GM23248 (cell line): ENCODE results near the gene TFAP2B. TPM values are rescaled to one million over a fixed set of nuclear protein-coding genes. Genes with fewer than 3 reads are reported as not detected.
A peak's percentile ranks its signal among the peaks of the same experiment; 100 is the strongest.

Experiments used
- DNase-seq: peaks from one replicate; pipeline ENCODE4 v3.0.0-alpha.2; 2015
- H2AFZ ChIP-seq: fragments of 200-600 bp; sonication (generic); 2 replicates; pipeline ENCODE4 v1.6.1; 2016; ENCODE audit warnings: antibody characterized with exemption
- H3F3A ChIP-seq: fragments of 200-600 bp; sonication (generic); 2 replicates; pipeline ENCODE4 v1.6.1; 2016; ENCODE audit warnings: mild to moderate bottlenecking, antibody characterized with exemption, mixed run types; ENCODE audit not compliant: insufficient read depth
- H3K27ac ChIP-seq: fragments of 200-600 bp; sonication (generic); 2 replicates; pipeline ENCODE4 v1.5.1; 2016; ENCODE audit warnings: mild to moderate bottlenecking
- H3K27me3 ChIP-seq: fragments of 200-600 bp; sonication (generic); replicated peaks from 2 replicates; pipeline ENCODE4 v1.6.1; 2016; ENCODE audit warnings: mild to moderate bottlenecking; ENCODE audit not compliant: insufficient read depth
- H3K36me3 ChIP-seq: fragments of 200-600 bp; sonication (generic); 2 replicates; pipeline ENCODE4 v1.6.1; 2016; ENCODE audit warnings: low read depth, mild to moderate bottlenecking
- H3K4me1 ChIP-seq: fragments of 200-600 bp; sonication (generic); 2 replicates; pipeline ENCODE4 v1.6.1; 2016; ENCODE audit warnings: mild to moderate bottlenecking; ENCODE audit not compliant: insufficient read depth
- H3K4me2 ChIP-seq: fragments of 200-600 bp; sonication (generic); one replicate; pipeline ENCODE4 v1.6.1; 2016; ENCODE audit warnings: mild to moderate bottlenecking; ENCODE audit not compliant: unreplicated experiment
- H3K4me3 ChIP-seq: fragments of 200-600 bp; sonication (generic); 2 replicates; pipeline ENCODE4 v1.5.1; 2016; ENCODE audit warnings: mild to moderate bottlenecking
- H3K79me2 ChIP-seq: fragments of 200-600 bp; sonication (generic); 2 replicates; pipeline ENCODE4 v1.6.1; 2016; ENCODE audit warnings: mild to moderate bottlenecking; ENCODE audit not compliant: insufficient read depth
- H3K9ac ChIP-seq: fragments of 200-600 bp; sonication (generic); 2 replicates; pipeline ENCODE4 v1.6.1; 2016; ENCODE audit warnings: mild to moderate bottlenecking
- H3K9me2 ChIP-seq: fragments of 200-600 bp; sonication (generic); 2 replicates; pipeline ENCODE4 v1.6.1; 2016; ENCODE audit warnings: mixed run types, mild to moderate bottlenecking, moderate library complexity; ENCODE audit not compliant: insufficient read depth
- H3K9me3 ChIP-seq: fragments of 200-600 bp; sonication (generic); one replicate; pipeline ENCODE4 v1.6.1; 2017; ENCODE audit warnings: low read depth
- H4K20me1 ChIP-seq: fragments of 200-600 bp; sonication (generic); 2 replicates; pipeline ENCODE4 v1.6.0; 2016; ENCODE audit not compliant: insufficient read depth
- EZH2 ChIP-seq: fragments of 200-600 bp; sonication (generic); IDR thresholded peaks from 2 replicates; pipeline ENCODE4 v1.6.1; 2018; ENCODE audit warnings: antibody characterized with exemption, mild to moderate bottlenecking; ENCODE audit not compliant: insufficient read depth, poor library complexity, severe bottlenecking
- EZH2phosphoT487 ChIP-seq: fragments of 200-600 bp; sonication (generic); IDR thresholded peaks from 2 replicates; pipeline ENCODE4 v1.6.1; 2018; ENCODE audit warnings: antibody characterized with exemption, moderate library complexity, mild to moderate bottlenecking, low read depth; ENCODE audit not compliant: insufficient read depth
- WGBS, 2 experiments: methylation state at CpG; one replicate each; pipeline ENCODE4 v1.1.6; 2015 to 2017; ENCODE audit warnings: low lambda C conversion rate in 2 of 2, low coverage in 1 of 2; ENCODE audit errors: missing lambda C conversion rate in 2 of 2; 5-methylcytosine and 5-hydroxymethylcytosine counted together
- in situ Hi-C: fragments of 300-500 bp; cut with MboI; formaldehyde crosslinking; loops from 2 replicates; pipeline ENCODE4 v1.15.0; 2020
- polyA plus RNA-seq: library from polyadenylated mRNA; unstranded; fragments of >200 nt; fragmentation: Nextera tagmentation; extraction: Ambion mirVana; gene quantifications from 2 replicates; pipeline ENCODE4 v1.2.1, GENCODE V29; 2016
- total RNA-seq: library from RNA; depleted of rRNA; stranded (reverse); fragments of >200 nt; shearing (Covaris generic); gene quantifications from 2 replicates; pipeline ENCODE4 v1.2.3, GENCODE V29; 2014; rRNA removed

Gene TFAP2B
- total RNA-seq (not detected in 2 replicates), polyA plus RNA-seq (not detected in 2 replicates)

DNA sequence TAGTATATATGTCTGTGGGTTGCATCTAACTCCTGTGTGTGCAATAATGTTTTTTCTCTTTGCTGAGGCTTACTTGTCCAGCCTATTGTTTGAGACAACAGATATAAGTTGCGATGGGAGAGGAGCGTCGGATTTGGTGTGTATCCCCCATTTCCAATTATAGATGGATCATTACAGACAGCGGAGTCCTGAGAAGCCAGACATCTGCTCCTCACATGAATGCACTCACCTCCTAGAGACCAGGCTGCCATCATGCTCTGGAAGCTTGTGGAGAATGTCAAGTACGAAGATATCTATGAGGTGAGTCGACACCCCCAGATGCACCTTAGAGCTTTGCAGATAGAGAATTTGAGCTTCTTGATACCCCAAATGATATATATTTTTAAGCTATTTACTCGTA is at the start of gene TFAP2B:
TFAP2B (plus strand) TSS at position 199 of the 400 bp plus-strand sequence; CDS start at position 220, 21 bp downstream.
- Histone ChIP-seq H3K4me2 (peak within 1 kb of the TSS; percentile 28), H2AFZ (peak within 1 kb of the TSS; percentile 0; the same call in 1 of the 2 replicates)
- in situ Hi-C loops = loop anchor here (10.0 kb wide), 1 partner anchor 1146 kb away; no protein-coding TSS in a partner anchor

DNA sequence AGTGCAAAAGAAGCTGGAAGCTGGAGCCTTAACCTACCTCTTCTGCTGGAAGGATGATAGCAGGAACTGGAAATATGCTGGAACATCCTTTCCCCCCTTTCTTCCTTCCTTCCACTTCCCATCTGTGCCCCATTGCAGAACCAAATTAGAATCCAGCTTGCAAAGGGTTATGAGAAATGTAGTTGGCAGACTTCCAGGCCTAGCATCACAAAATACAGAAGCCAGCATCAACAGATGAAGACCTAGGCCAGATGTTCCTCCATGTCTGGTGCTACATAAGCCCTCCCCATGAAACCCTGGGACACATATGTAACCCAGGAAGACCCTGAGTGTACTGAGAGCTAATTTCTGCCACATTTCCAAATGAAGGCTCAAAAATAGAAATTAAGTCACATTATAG is 40.0 kb upstream of the TFAP2B start:
- in situ Hi-C loops = no loop called here
- Histone ChIP-seq H3K9me2 (no peaks in the 10 kb centered on the region), H3K4me1 (no peaks in the 10 kb centered on the region), H3K4me3 (no peak overlapping the region), H3K27me3 (no peaks in the 10 kb centered on the region), H3K36me3 (no peaks in the 10 kb centered on the region), H4K20me1 (no peaks in the 10 kb centered on the region), H3K4me2 (no peak overlapping the region), H3K79me2 (no peaks in the 10 kb centered on the region), H3K27ac (no peak overlapping the region), H2AFZ (no peak overlapping the region), H3K9me3 (no peaks in the 10 kb centered on the region), H3F3A (no peaks in the 10 kb centered on the region), H3K9ac (no peak overlapping the region)
- DNase-seq = no peak
- TF ChIP-seq EZH2phosphoT487 (no peak), EZH2 (no peak)

More for the DNA sequence above, at the start of gene TFAP2B:
- no peak within 1 kb of the TSS for H3K9ac ChIP-seq
- H3K27me3 ChIP-seq = peaks cover 65% of the 10 kb centered on the region
- H3K79me2 ChIP-seq = no peaks in the 10 kb centered on the region
- H3K9me3 ChIP-seq = no peaks in the 10 kb centered on the region
- H3K4me1 ChIP-seq = no peaks in the 10 kb centered on the region
- peak within 1 kb of the TSS; percentile 23; the same call in 1 of the 2 replicates for H3K4me3 ChIP-seq
- DNase-seq = no peak
- peak; percentile 35 for TF ChIP-seq EZH2
- no peak for TF ChIP-seq EZH2phosphoT487
- no peaks in the 10 kb centered on the region for H3F3A ChIP-seq
- no peak within 1 kb of the TSS for H3K27ac ChIP-seq
- no peaks in the 10 kb centered on the region for H3K9me2 ChIP-seq
- no peaks in the 10 kb centered on the region for H3K36me3 ChIP-seq
- H4K20me1 ChIP-seq = no peaks in the 10 kb centered on the region
- WGBS, 2 experiments = 12 to 15% methylated on average over 7 of the region's 7 CpGs

DNA sequence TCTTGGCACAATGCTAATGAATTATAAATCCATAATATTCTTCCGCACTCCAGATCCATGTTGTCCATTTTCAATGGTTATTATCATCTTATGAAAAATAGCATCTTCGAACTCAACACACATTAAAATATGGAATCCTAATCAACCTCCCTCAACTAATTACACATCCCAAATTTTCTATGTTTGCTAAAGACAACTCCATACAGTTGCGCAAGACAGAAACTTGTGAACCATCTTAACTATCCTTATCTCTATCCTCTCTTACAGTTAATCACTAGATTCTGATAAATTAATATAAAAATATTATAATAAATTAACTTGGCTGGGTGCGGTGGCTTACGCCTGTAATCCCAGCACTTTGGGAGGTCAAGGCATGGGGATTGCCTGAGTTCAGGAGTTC is 38.3 kb upstream of the TFAP2B start:
- DNase-seq = no peak
- H3K79me2 ChIP-seq = no peaks in the 10 kb centered on the region
- TF ChIP-seq EZH2phosphoT487 (no peak), EZH2 (no peak)
- no peak overlapping the region for H2AFZ ChIP-seq
- no peaks in the 10 kb centered on the region for H3K9me3 ChIP-seq
- H3K4me3 ChIP-seq = no peak overlapping the region
- 62 to 66% methylated on average over 5 of the region's 5 CpGs for WGBS, 2 experiments
- no peak overlapping the region for H3K9ac ChIP-seq
- H3K27me3 ChIP-seq = no peaks in the 10 kb centered on the region
- H3K4me1 ChIP-seq = no peaks in the 10 kb centered on the region
- no peaks in the 10 kb centered on the region for H3K36me3 ChIP-seq
- H3F3A ChIP-seq = no peaks in the 10 kb centered on the region
- in situ Hi-C loops = no loop called here
- no peak overlapping the region for H3K4me2 ChIP-seq
- H4K20me1 ChIP-seq = no peaks in the 10 kb centered on the region
- H3K9me2 ChIP-seq = no peaks in the 10 kb centered on the region
- H3K27ac ChIP-seq = no peak overlapping the region

DNA sequence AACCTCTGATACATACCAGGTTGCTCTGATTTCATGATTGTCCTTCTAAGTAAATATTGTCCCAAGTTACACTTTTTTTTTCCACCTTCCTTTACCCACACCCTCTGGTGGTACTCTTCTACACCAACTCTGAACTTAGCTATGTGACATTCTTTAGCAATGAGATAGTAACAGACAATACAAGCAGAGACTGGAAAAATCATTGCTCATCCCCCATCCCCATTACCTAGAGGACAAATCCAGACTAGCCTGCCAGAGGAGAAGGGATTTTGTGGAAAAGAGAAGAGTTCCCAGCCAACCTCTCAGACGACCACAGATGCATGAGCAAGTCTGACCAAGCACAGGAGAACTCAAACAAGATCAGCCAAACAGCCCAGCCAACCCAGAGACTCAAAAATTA is 32.8 kb upstream of the TFAP2B start:
- Histone ChIP-seq H3K9me3 (no peaks in the 10 kb centered on the region), H3K4me1 (no peaks in the 10 kb centered on the region), H3K9me2 (no peaks in the 10 kb centered on the region), H3K36me3 (no peaks in the 10 kb centered on the region), H3K79me2 (no peaks in the 10 kb centered on the region), H3F3A (no peaks in the 10 kb centered on the region), H3K4me2 (no peak overlapping the region), H3K9ac (no peak overlapping the region), H2AFZ (no peak overlapping the region), H3K4me3 (no peak overlapping the region), H3K27ac (no peak overlapping the region), H3K27me3 (no peaks in the 10 kb centered on the region), H4K20me1 (no peaks in the 10 kb centered on the region)
- DNase-seq = no peak
- in situ Hi-C loops = no loop called here
- no peak for TF ChIP-seq EZH2
- TF ChIP-seq EZH2phosphoT487 = no peak
- WGBS, 2 experiments = 0 to 10% methylated on average over 1 of the region's 1 CpG

DNA sequence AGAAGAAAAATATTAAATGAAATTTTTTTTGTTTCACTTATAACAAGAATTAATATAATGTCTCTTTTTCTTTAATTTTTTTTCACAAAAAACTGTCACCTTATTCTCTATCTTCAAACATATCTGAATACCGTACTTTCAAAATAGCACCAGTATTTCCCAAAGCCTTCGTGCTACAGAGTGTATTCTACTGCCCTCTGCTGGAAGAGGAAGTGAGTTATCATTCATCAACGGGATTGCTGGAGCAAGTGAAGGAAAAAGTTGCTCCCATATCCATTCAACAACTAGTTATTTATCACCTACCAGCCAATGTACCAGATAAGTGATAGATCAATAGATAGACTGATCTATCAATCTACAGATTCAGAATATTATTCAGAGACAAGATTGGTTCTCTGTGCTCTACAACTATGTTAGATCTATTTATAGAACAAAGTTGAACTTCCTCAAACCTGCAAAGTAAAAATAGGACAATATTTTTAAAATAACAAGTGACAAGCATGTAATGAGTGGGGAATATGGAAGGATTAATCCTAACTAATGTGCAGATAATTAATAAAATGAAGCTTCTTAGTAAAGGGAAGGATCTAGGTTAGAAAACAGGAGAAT is 26.7 kb upstream of the TFAP2B start:
- in situ Hi-C loops = no loop called here
- no peaks in the 10 kb centered on the region for H3K36me3 ChIP-seq
- no peaks in the 10 kb centered on the region for H3K9me3 ChIP-seq
- H3K79me2 ChIP-seq = no peaks in the 10 kb centered on the region
- H3K4me1 ChIP-seq = no peaks in the 10 kb centered on the region
- no peaks in the 10 kb centered on the region for H3K27me3 ChIP-seq
- H3K9me2 ChIP-seq = no peaks in the 10 kb centered on the region
- no peak overlapping the region for H3K27ac ChIP-seq
- DNase-seq = peak; percentile 75
- no peak overlapping the region for H3K4me2 ChIP-seq
- H4K20me1 ChIP-seq = no peaks in the 10 kb centered on the region
- H3F3A ChIP-seq = no peaks in the 10 kb centered on the region
- WGBS, 2 experiments = 3% methylated on average over 3 of the region's 3 CpGs
- H2AFZ ChIP-seq = no peak overlapping the region
- no peak overlapping the region for H3K9ac ChIP-seq
- no peak for TF ChIP-seq EZH2
- no peak for TF ChIP-seq EZH2phosphoT487
- H3K4me3 ChIP-seq = no peak overlapping the region
